GM18505 (cell line): Measurements from ENCODE around the gene NGLY1.

Experiments used
- ATAC-seq: cut with Tn5 transposase; IDR thresholded peaks from one replicate; pipeline ENCODE4 v1.9.1; 2021; ENCODE audit not compliant: unreplicated experiment
- POLR2A ChIP-seq: IDR thresholded peaks from 4 replicates; pipeline ENCODE4 v1.6.1; 2011; ENCODE audit warnings: borderline replicate concordance; ENCODE audit not compliant: insufficient read depth, insufficient read length; ENCODE audit errors: extremely low read depth

Gene NGLY1

GRCh38 chr3:25708036-25708435 lies 75.2 kb downstream of the NGLY1 start:
- TF ChIP-seq POLR2A = no peak
- no peak for ATAC-seq

- no peak for TF ChIP-seq POLR2A
- ATAC-seq = no peak
These were observed 75.8 kb downstream of the NGLY1 start for GRCh38 chr3:25707268-25707926.

DNA sequence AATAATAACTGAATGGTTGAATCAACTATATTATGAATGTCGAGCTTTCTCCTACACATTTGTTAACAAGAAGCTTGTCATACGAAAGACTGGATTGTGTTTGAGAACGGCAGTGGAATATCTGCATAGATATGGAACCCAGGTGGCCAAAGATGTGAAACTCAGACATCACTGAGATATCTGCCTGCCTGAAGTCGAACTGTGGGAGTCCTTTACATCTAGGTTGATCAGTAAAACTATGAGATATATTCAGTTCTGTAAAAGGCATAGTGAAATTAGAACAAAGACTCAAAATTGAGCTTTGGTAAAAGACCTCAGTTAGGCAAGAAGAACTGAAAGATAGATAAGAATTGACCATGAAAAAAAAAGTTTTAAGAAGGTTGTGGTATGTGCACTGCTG lies 77.0 kb downstream of the NGLY1 start:
- no peak for TF ChIP-seq POLR2A
- no peak for ATAC-seq

DNA sequence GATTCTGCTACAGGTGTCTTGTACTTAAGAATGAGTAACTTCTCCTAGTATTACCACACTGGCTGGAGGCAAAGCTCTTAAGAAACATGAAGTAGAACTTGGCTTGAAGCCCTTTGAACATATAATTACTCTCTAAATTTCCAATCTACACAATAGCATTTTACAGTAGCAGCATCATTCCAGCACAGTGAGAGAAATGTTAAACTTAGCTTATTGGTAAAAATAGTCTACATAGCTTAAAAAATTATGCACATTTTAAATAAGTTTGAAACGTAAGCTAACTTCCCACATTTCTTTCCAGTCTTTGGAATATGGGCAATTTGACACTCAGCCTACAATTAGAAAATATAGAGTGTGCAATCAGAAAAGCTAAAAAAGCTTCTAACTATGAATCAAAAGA lies 85.7 kb downstream of the NGLY1 start:
- ATAC-seq = no peak
- TF ChIP-seq POLR2A = no peak

DNA sequence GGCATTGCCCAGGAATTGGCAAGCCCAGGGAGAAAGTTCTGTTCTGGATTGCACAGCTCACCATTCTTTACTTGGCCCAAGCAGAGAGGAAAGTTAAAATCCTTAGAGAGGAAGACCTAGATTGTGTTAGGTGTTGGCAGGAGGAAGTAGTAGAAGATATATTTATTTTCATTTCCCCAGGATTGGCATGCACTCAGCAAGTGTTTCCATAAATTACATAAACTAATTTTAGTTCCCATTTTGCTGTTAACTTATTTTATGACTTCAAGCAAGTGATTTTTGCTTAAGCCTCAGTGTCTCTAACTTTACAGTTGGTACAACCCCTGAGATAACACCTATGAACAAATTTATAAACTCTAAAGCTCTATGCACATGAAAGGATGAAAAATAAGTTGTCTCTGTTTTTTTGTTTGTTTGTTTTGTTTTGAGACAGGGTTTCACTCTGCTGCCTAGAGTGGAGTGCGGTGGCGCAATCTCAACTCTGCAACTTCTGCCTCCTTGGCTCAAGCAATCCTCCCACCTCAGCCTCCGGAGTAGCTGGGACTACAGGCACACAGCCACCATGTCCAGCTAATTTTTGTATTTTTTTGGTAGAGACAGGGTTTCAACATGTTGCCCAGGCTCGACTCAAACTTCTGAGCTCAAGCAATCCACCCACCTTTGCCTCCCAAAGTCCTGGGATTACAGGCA lies 87.4 kb downstream of the NGLY1 start:
- no peak for ATAC-seq
- no peak for TF ChIP-seq POLR2A

DNA sequence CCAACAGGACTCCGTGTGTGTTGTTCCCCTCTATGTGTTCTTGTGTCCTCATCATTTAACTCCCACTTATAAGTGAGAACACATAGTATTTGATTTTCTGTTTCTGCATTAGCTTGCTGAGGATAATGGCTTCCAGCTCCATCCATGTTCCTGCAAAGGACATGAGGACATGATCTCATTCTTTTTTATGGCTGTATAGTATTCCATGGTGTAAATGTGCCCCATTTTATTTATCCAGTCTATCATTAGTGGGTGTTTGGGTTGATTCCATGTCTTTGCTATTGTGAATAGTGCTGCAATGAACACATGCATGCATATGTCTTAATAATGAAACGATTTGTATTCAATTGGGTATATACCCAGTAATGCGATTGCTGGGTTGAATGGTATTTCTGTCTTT lies 90.0 kb downstream of the NGLY1 start:
- ATAC-seq = no peak
- TF ChIP-seq POLR2A = no peak

DNA sequence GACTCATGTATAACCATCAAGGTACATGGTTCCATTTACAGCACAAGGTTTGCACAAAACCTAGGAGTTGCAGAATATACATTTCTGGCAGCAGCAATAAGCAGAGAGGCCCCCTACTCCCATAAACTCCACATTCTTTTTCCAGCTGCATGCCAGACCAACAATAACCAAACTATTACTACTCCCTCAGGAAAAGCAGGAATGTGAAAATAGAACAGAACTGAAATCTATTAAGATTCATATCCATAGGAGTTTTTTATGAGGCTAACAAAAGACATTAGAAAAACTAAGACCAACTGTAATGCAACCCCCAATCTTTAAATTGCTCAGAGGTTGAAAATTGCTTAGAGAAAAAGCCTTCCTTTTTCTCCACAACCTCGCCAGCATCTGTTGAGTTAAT lies 90.9 kb downstream of the NGLY1 start:
- no peak for ATAC-seq
- TF ChIP-seq POLR2A = no peak

DNA sequence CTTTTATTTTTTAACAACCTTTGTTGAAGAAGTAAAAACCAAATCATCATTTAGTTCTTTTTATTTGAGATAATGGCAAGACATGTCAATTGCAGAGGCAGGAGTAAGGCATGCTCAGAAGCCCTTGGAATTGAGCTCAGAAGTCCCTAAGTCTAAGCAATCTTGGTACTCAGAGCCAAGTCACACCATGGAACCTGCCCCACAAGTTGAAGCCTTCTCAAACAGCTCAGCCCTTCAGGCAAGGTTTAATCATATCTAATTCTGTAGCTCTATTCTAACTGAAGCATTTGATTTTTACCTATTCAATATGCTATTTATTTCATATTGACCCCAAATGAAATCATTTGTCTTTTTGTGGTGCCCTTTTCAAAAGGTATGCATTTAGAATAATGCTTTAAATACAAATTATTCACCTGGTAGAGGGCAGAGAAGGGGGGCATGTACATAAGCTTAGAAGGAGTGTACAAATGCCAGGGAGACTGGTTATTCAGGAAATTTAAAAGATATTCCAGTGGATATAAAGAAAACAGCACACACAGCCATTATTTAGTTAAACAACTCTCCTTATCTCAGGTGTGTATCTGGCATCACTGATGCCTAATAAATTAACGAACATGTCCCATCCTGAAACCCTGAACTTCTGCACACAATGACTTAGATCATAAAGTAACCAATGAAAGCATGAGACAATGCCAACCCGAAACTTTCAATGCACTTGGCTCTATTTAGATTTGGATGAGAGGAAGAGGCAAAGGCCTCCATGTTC lies 92.3 kb downstream of the NGLY1 start:
- no peak for ATAC-seq
- TF ChIP-seq POLR2A = no peak

- no peak for ATAC-seq
- no peak for TF ChIP-seq POLR2A
These were observed 94.0 kb downstream of the NGLY1 start for GRCh38 chr3:25689226-25689625.

- TF ChIP-seq POLR2A = no peak
- no peak for ATAC-seq
These were observed 95.5 kb downstream of the NGLY1 start for GRCh38 chr3:25687742-25688141.

DNA sequence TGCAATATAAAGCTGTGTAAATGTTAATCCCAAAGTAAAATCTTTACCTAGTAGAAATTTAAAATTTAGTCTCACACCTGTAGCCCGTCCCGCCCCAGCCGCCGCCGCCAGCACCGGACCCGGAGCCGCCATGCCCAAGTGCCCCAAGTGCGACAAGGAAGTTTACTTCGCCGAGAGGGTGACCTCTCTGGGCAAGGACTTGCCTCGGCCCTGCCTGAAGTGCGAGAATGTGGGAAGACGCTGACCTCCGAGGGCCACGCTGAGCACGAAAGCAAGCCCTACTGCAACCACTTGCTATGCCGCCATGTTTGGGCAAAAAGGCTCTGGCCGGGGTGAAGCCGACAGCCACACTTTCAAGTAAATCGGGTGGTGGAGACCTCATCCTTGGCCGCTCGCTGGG lies 96.5 kb downstream of the NGLY1 start:
- TF ChIP-seq POLR2A = no peak
- ATAC-seq = no peak

- no peak for TF ChIP-seq POLR2A
- no peak for ATAC-seq
These were observed 99.4 kb downstream of the NGLY1 start for GRCh38 chr3:25683882-25684281.

GRCh38 chr3:25683410-25683809 lies 99.8 kb downstream of the NGLY1 start:
- no peak for ATAC-seq
- no peak for TF ChIP-seq POLR2A
